AG10803 (cell line): Measurements from ENCODE around the gene DBP.
A peak's percentile ranks its signal among the peaks of the same experiment; 100 is the strongest.

Source experiments
- DNase-seq: peaks from one replicate; pipeline ENCODE4 v3.0.0; 2010; ENCODE audit warnings: low read depth
- H3K4me3 ChIP-seq: 2 replicates; pipeline ENCODE4 v1.5.1; 2011; ENCODE audit warnings: mild to moderate bottlenecking, low read length, control low read depth
- CTCF ChIP-seq: conservative IDR thresholded peaks from 2 replicates; pipeline ENCODE4 v1.5.1; 2011; ENCODE audit warnings: mild to moderate bottlenecking, low read length, control low read depth, inconsistent platforms

DBP gene

GRCh38 chr19:48613852-48614435, 23.2 kb downstream of the DBP start:
- H3K4me3 ChIP-seq, result no peak overlapping the region
- DNase-seq, result no peak
- no peak for TF ChIP-seq CTCF

- H3K4me3 ChIP-seq, result no peak overlapping the region
- no peak for TF ChIP-seq CTCF
- DNase-seq, result no peak
Measured at GRCh38 chr19:48613024-48613851, 23.9 kb downstream of the DBP start.

GRCh38 chr19:48611872-48612271, 25.3 kb downstream of the DBP start:
- no peak for TF ChIP-seq CTCF
- no peak overlapping the region for H3K4me3 ChIP-seq

GRCh38 chr19:48609571-48610108, 27.5 kb downstream of the DBP start:
- no peak overlapping the region for H3K4me3 ChIP-seq
- no peak for TF ChIP-seq CTCF
- no peak for DNase-seq

More at GRCh38 chr19:48611872-48612271, 25.3 kb downstream of the DBP start:
- DNase-seq, result no peak

- peak; percentile 66 for TF ChIP-seq CTCF
- no peak overlapping the region; the same call in 1 of the 2 replicates for H3K4me3 ChIP-seq
- DNase-seq, result peak; percentile 43
Measured at GRCh38 chr19:48608798-48609263, 28.3 kb downstream of the DBP start.

GRCh38 chr19:48607359-48607755, 29.8 kb downstream of the DBP start:
- no peak for DNase-seq
- no peak overlapping the region for H3K4me3 ChIP-seq

More at GRCh38 chr19:48607359-48607755, 29.8 kb downstream of the DBP start:
- no peak for TF ChIP-seq CTCF
